ENCODE measurements around the gene PSD4. TPM values are rescaled to one million over a fixed set of nuclear protein-coding genes. Genes with fewer than 3 reads are reported as not detected.

PSD4 gene
- polyA plus RNA-seq, 1 donor: 21.4 TPM

DNA sequence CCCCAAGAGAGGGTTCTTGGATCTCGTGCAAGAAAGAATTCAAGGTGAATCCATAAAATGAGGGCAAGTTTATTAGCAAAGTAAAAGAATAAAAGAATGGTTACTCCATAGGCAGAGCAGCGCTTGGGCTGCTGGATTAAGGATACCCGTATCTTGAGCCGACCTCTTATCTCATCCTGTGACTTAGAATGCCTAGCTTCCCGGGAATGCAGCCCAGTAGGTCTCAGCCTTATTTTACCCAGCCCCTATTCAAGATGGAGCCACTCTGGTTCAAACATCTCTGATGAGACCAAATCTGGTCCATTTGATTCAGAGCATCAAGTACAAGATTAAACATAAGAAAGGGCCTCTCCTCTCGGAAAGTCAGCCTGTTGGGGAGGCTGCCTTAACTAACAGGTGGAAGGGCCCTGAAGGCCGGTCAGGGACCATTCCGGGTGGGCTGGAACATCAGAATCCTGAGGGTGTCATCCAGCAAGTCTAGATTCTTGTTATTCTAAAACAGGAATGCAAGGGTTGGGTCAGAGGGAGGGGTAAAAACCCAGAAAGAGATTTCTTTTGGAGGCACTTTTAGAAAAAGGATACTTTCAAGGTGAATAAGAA lies 5.8 kb downstream of the PSD4 start:
- H3K27me3 ChIP-seq (ENCODE audit: control insufficient read depth, insufficient read depth, low read length): no peaks in the 10 kb centered on the region
- WGBS (ENCODE audit: insufficient coverage, low lambda C conversion rate): 100% methylated on average over 1 of the region's 8 CpGs
- no peaks in the 10 kb centered on the region for H3K36me3 ChIP-seq (ENCODE audit: control insufficient read depth, insufficient read depth, low read length)
- no peak overlapping the region for H3K27ac ChIP-seq (ENCODE audit: low read length)
- H3K4me1 ChIP-seq (ENCODE audit: control insufficient read depth, insufficient read depth, low read length): peaks cover 24% of the 10 kb centered on the region
- H3K9me3 ChIP-seq (ENCODE audit: control insufficient read depth, low read depth, low read length): no peaks in the 10 kb centered on the region
- DNase-seq: no peak
- no peak overlapping the region for H3K4me3 ChIP-seq (ENCODE audit: low read length)

GRCh38 chr2:113180131-113180946 lies 6.6 kb downstream of the PSD4 start:
- WGBS (ENCODE audit: insufficient coverage, low lambda C conversion rate): no CpG with 5 or more reads among the region's 17 CpGs
- Histone ChIP-seq H3K4me3 (ENCODE audit: low read length) (no peak overlapping the region), H3K9me3 (ENCODE audit: control insufficient read depth, low read depth, low read length) (no peaks in the 10 kb centered on the region), H3K36me3 (ENCODE audit: control insufficient read depth, insufficient read depth, low read length) (no peaks in the 10 kb centered on the region), H3K27ac (ENCODE audit: low read length) (no peak overlapping the region), H3K27me3 (ENCODE audit: control insufficient read depth, insufficient read depth, low read length) (no peaks in the 10 kb centered on the region), H3K4me1 (ENCODE audit: control insufficient read depth, insufficient read depth, low read length) (peaks cover 24% of the 10 kb centered on the region)
- DNase-seq: peak in 1 of 2 donors; percentile 70

GRCh38 chr2:113181258-113182051 lies 7.7 kb downstream of the PSD4 start:
- no peaks in the 10 kb centered on the region for H3K27me3 ChIP-seq (ENCODE audit: control insufficient read depth, insufficient read depth, low read length)
- H3K9me3 ChIP-seq (ENCODE audit: control insufficient read depth, low read depth, low read length): no peaks in the 10 kb centered on the region
- no peak overlapping the region for H3K4me3 ChIP-seq (ENCODE audit: low read length)
- no peak for DNase-seq
- H3K36me3 ChIP-seq (ENCODE audit: control insufficient read depth, insufficient read depth, low read length): no peaks in the 10 kb centered on the region
- WGBS (ENCODE audit: insufficient coverage, low lambda C conversion rate): no CpG with 5 or more reads among the region's 8 CpGs
- peaks cover 24% of the 10 kb centered on the region for H3K4me1 ChIP-seq (ENCODE audit: control insufficient read depth, insufficient read depth, low read length)
- H3K27ac ChIP-seq (ENCODE audit: low read length): no peak overlapping the region

GRCh38 chr2:113182471-113183260 lies 8.9 kb downstream of the PSD4 start:
- no CpG with 5 or more reads among the region's 15 CpGs for WGBS (ENCODE audit: insufficient coverage, low lambda C conversion rate)
- DNase-seq: no peak
- H3K4me1 ChIP-seq (ENCODE audit: control insufficient read depth, insufficient read depth, low read length): peaks cover 24% of the 10 kb centered on the region
- no peak overlapping the region for H3K27ac ChIP-seq (ENCODE audit: low read length)
- H3K9me3 ChIP-seq (ENCODE audit: control insufficient read depth, low read depth, low read length): no peaks in the 10 kb centered on the region
- H3K27me3 ChIP-seq (ENCODE audit: control insufficient read depth, insufficient read depth, low read length): no peaks in the 10 kb centered on the region
- no peaks in the 10 kb centered on the region for H3K36me3 ChIP-seq (ENCODE audit: control insufficient read depth, insufficient read depth, low read length)
- no peak overlapping the region for H3K4me3 ChIP-seq (ENCODE audit: low read length)

GRCh38 chr2:113183264-113183663 lies 9.5 kb downstream of the PSD4 start:
- no peak for DNase-seq
- WGBS (ENCODE audit: insufficient coverage, low lambda C conversion rate): no CpG with 5 or more reads among the region's 8 CpGs
- H3K4me1 ChIP-seq (ENCODE audit: control insufficient read depth, insufficient read depth, low read length): peaks cover 24% of the 10 kb centered on the region

GRCh38 chr2:113183703-113184102 lies 9.9 kb downstream of the PSD4 start:
- Histone ChIP-seq H3K36me3 (ENCODE audit: control insufficient read depth, insufficient read depth, low read length) (no peaks in the 10 kb centered on the region), H3K4me3 (ENCODE audit: low read length) (no peak overlapping the region), H3K4me1 (ENCODE audit: control insufficient read depth, insufficient read depth, low read length) (peaks cover 24% of the 10 kb centered on the region), H3K9me3 (ENCODE audit: control insufficient read depth, low read depth, low read length) (no peaks in the 10 kb centered on the region), H3K27me3 (ENCODE audit: control insufficient read depth, insufficient read depth, low read length) (no peaks in the 10 kb centered on the region), H3K27ac (ENCODE audit: low read length) (no peak overlapping the region)
- DNase-seq: peak in 1 of 2 donors; percentile 60
- no CpG with 5 or more reads among the region's 2 CpGs for WGBS (ENCODE audit: insufficient coverage, low lambda C conversion rate)

More at GRCh38 chr2:113183264-113183663, 9.5 kb downstream of the PSD4 start:
- no peak overlapping the region for H3K27ac ChIP-seq (ENCODE audit: low read length)
- no peaks in the 10 kb centered on the region for H3K36me3 ChIP-seq (ENCODE audit: control insufficient read depth, insufficient read depth, low read length)
- no peak overlapping the region for H3K4me3 ChIP-seq (ENCODE audit: low read length)
- H3K27me3 ChIP-seq (ENCODE audit: control insufficient read depth, insufficient read depth, low read length): no peaks in the 10 kb centered on the region
- no peaks in the 10 kb centered on the region for H3K9me3 ChIP-seq (ENCODE audit: control insufficient read depth, low read depth, low read length)

GRCh38 chr2:113184531-113185230 lies 10.9 kb downstream of the PSD4 start:
- H3K4me3 ChIP-seq (ENCODE audit: low read length): no peak overlapping the region
- no peaks in the 10 kb centered on the region for H3K36me3 ChIP-seq (ENCODE audit: control insufficient read depth, insufficient read depth, low read length)
- H3K4me1 ChIP-seq (ENCODE audit: control insufficient read depth, insufficient read depth, low read length): peaks cover 24% of the 10 kb centered on the region
- no peaks in the 10 kb centered on the region for H3K9me3 ChIP-seq (ENCODE audit: control insufficient read depth, low read depth, low read length)
- WGBS (ENCODE audit: insufficient coverage, low lambda C conversion rate): no CpG with 5 or more reads among the region's 8 CpGs
- H3K27me3 ChIP-seq (ENCODE audit: control insufficient read depth, insufficient read depth, low read length): no peaks in the 10 kb centered on the region
- no peak for DNase-seq
- no peak overlapping the region for H3K27ac ChIP-seq (ENCODE audit: low read length)

GRCh38 chr2:113185664-113186432 lies 12.1 kb downstream of the PSD4 start:
- Histone ChIP-seq H3K27ac (ENCODE audit: low read length) (no peak overlapping the region), H3K4me1 (ENCODE audit: control insufficient read depth, insufficient read depth, low read length) (peaks cover 20% of the 10 kb centered on the region), H3K4me3 (ENCODE audit: low read length) (no peak overlapping the region), H3K27me3 (ENCODE audit: control insufficient read depth, insufficient read depth, low read length) (no peaks in the 10 kb centered on the region), H3K36me3 (ENCODE audit: control insufficient read depth, insufficient read depth, low read length) (no peaks in the 10 kb centered on the region), H3K9me3 (ENCODE audit: control insufficient read depth, low read depth, low read length) (no peaks in the 10 kb centered on the region)
- no peak for DNase-seq
- WGBS (ENCODE audit: insufficient coverage, low lambda C conversion rate): no CpG with 5 or more reads among the region's 10 CpGs

GRCh38 chr2:113186433-113186796 lies 12.6 kb downstream of the PSD4 start:
- no CpG with 5 or more reads among the region's 5 CpGs for WGBS (ENCODE audit: insufficient coverage, low lambda C conversion rate)
- H3K27me3 ChIP-seq (ENCODE audit: control insufficient read depth, insufficient read depth, low read length): no peaks in the 10 kb centered on the region
- peaks cover 15% of the 10 kb centered on the region for H3K4me1 ChIP-seq (ENCODE audit: control insufficient read depth, insufficient read depth, low read length)
- H3K9me3 ChIP-seq (ENCODE audit: control insufficient read depth, low read depth, low read length): no peaks in the 10 kb centered on the region
- H3K4me3 ChIP-seq (ENCODE audit: low read length): no peak overlapping the region
- no peak for DNase-seq
- H3K27ac ChIP-seq (ENCODE audit: low read length): no peak overlapping the region
- no peaks in the 10 kb centered on the region for H3K36me3 ChIP-seq (ENCODE audit: control insufficient read depth, insufficient read depth, low read length)

All from large intestine (tissue), 3 donors.